H9 (cell line): ENCODE data around the gene TFEB. TPM values are rescaled to one million over a fixed set of nuclear protein-coding genes. Genes with fewer than 3 reads are reported as not detected.

Experiments used
- DNase-seq: peaks from one replicate; pipeline ENCODE4 v3.0.0-alpha.2; 2017
- H2AFZ ChIP-seq: one replicate; pipeline ENCODE4 v1.6.1; 2013; ENCODE audit warnings: mild to moderate bottlenecking, low read length, control low read depth, moderate library complexity
- H2AK5ac ChIP-seq: 2 replicates; pipeline ENCODE4 v1.6.1; 2013; ENCODE audit warnings: low read length, control low read depth, mixed read lengths; ENCODE audit not compliant: insufficient read length
- H2BK120ac ChIP-seq: one replicate; pipeline ENCODE4 v1.6.1; 2013; ENCODE audit warnings: low read depth, mild to moderate bottlenecking, low read length, control low read depth, inconsistent platforms; ENCODE audit not compliant: poor library complexity, severe bottlenecking
- H2BK12ac ChIP-seq: 2 replicates; pipeline ENCODE4 v1.6.1; 2013; ENCODE audit warnings: low read length, control low read depth, mixed read lengths, low read depth; ENCODE audit not compliant: insufficient read length
- H2BK15ac ChIP-seq: 2 replicates; pipeline ENCODE4 v1.6.1; 2013; ENCODE audit warnings: low read depth, low read length, control low read depth
- H2BK20ac ChIP-seq: one replicate; pipeline ENCODE4 v1.6.1; 2013; ENCODE audit warnings: low read depth, mild to moderate bottlenecking, low read length, control low read depth, inconsistent platforms; ENCODE audit not compliant: poor library complexity, severe bottlenecking
- H2BK5ac ChIP-seq: 2 replicates; pipeline ENCODE4 v1.6.1; 2013; ENCODE audit warnings: low read length, control low read depth, mixed read lengths; ENCODE audit not compliant: insufficient read length
- H3K14ac ChIP-seq: 2 replicates; pipeline ENCODE4 v1.6.1; 2013; ENCODE audit warnings: low read length, control low read depth; ENCODE audit not compliant: insufficient read depth
- H3K18ac ChIP-seq: 2 replicates; pipeline ENCODE4 v1.6.1; 2013; ENCODE audit warnings: low read depth, mild to moderate bottlenecking, mixed read lengths, low read length, control low read depth; ENCODE audit not compliant: insufficient read length
- H3K23ac ChIP-seq: 2 replicates; pipeline ENCODE4 v1.6.1; 2013; ENCODE audit warnings: low read length, control low read depth, mixed read lengths, low read depth; ENCODE audit not compliant: insufficient read length
- H3K23me2 ChIP-seq: 2 replicates; pipeline ENCODE4 v1.6.1; 2013; ENCODE audit warnings: low read depth, mild to moderate bottlenecking, mixed read lengths, low read length, control low read depth; ENCODE audit not compliant: insufficient read length, poor library complexity, severe bottlenecking
- H3K27ac ChIP-seq: 2 replicates; pipeline ENCODE4 v1.5.1; 2013; ENCODE audit warnings: low read length, control low read depth, mixed read lengths, low read depth; ENCODE audit not compliant: insufficient read length
- H3K27me3 ChIP-seq: 2 replicates; pipeline ENCODE4 v1.6.1; 2013; ENCODE audit warnings: low read length, control low read depth, inconsistent platforms; ENCODE audit not compliant: insufficient read depth
- H3K4ac ChIP-seq: 2 replicates; pipeline ENCODE4 v1.6.1; 2013; ENCODE audit warnings: low read depth, mild to moderate bottlenecking, control low read depth, inconsistent platforms, low read length, moderate library complexity
- H3K4me1 ChIP-seq: 2 replicates; pipeline ENCODE4 v1.6.1; 2013; ENCODE audit warnings: low read length, control low read depth, inconsistent platforms; ENCODE audit not compliant: insufficient read depth
- H3K4me2 ChIP-seq: 2 replicates; pipeline ENCODE4 v1.6.1; 2013; ENCODE audit warnings: low read length, control low read depth, mixed read lengths; ENCODE audit not compliant: insufficient read length, insufficient read depth
- H3K56ac ChIP-seq: 2 replicates; pipeline ENCODE4 v1.6.1; 2013; ENCODE audit warnings: low read depth, mild to moderate bottlenecking, mixed read lengths, low read length, control low read depth; ENCODE audit not compliant: insufficient read length
- H3K79me1 ChIP-seq: 2 replicates; pipeline ENCODE4 v1.6.1; 2013; ENCODE audit warnings: low read depth, mild to moderate bottlenecking, moderate library complexity, low read length, control low read depth, inconsistent platforms; ENCODE audit not compliant: insufficient read depth, poor library complexity, severe bottlenecking
- H3K79me2 ChIP-seq: 2 replicates; pipeline ENCODE4 v1.6.1; 2013; ENCODE audit warnings: low read length, control low read depth, inconsistent platforms; ENCODE audit not compliant: insufficient read depth
- H3K9ac ChIP-seq: 2 replicates; pipeline ENCODE4 v1.6.1; 2013; ENCODE audit warnings: low read length, control low read depth, mixed read lengths; ENCODE audit not compliant: insufficient read length; ENCODE audit errors: extremely low read depth
- H3K9me3 ChIP-seq: one replicate; pipeline ENCODE4 v1.6.1; 2013; ENCODE audit warnings: low read depth, low read length, inconsistent platforms; ENCODE audit not compliant: control insufficient read depth
- H3T11ph ChIP-seq: one replicate; pipeline ENCODE4 v1.6.1; 2013; ENCODE audit warnings: mild to moderate bottlenecking, low read length, control low read depth, inconsistent platforms
- H4K20me1 ChIP-seq: one replicate; pipeline ENCODE4 v1.6.1; 2013; ENCODE audit not compliant: control insufficient read depth, insufficient read length, insufficient read depth
- H4K5ac ChIP-seq: 2 replicates; pipeline ENCODE4 v1.6.1; 2013; ENCODE audit warnings: low read depth, mild to moderate bottlenecking, mixed read lengths, low read length, control low read depth; ENCODE audit not compliant: insufficient read length
- H4K8ac ChIP-seq: replicated peaks from 2 replicates; pipeline ENCODE4 v1.6.1; 2013; ENCODE audit warnings: low read length, control low read depth, mixed read lengths, low read depth; ENCODE audit not compliant: insufficient read length
- H4K91ac ChIP-seq: 2 replicates; pipeline ENCODE4 v1.6.1; 2013; ENCODE audit warnings: low read depth, mild to moderate bottlenecking, moderate library complexity, mixed read lengths, low read length, control low read depth; ENCODE audit not compliant: insufficient read length
- H3K27ac Mint-ChIP-seq, 3 experiments: 2 replicates in 2 of 3; 3 replicates in 1 of 3; pipeline ENCODE4 v1.8.0; 2020 to 2021; ENCODE audit warnings: mixed read lengths in 3 of 3, mild to moderate bottlenecking in 1 of 3, moderate library complexity in 1 of 3
- H3K27me3 Mint-ChIP-seq: 2 replicates; pipeline ENCODE4 v1.8.0; 2021; ENCODE audit warnings: low read depth, mild to moderate bottlenecking, moderate library complexity, mixed read lengths
- H3K36me3 Mint-ChIP-seq, 3 experiments: 2 replicates in 2 of 3; 3 replicates in 1 of 3; pipeline ENCODE4 v1.8.0; 2020 to 2021; ENCODE audit warnings: low read depth in 3 of 3, mixed read lengths in 3 of 3; ENCODE audit not compliant: insufficient read depth in 1 of 3
- H3K4me1 Mint-ChIP-seq, 2 experiments: 2 replicates each; pipeline ENCODE4 v1.8.0; 2020; ENCODE audit warnings: mixed read lengths in 2 of 2
- H3K4me3 Mint-ChIP-seq, 2 experiments: 2 replicates in 1 of 2; 3 replicates in 1 of 2; pipeline ENCODE4 v1.8.0; 2020 to 2021; ENCODE audit warnings: mild to moderate bottlenecking in 2 of 2, mixed read lengths in 2 of 2, moderate library complexity in 1 of 2
- H3K9me3 Mint-ChIP-seq, 2 experiments: 2 replicates in 1 of 2; 3 replicates in 1 of 2; pipeline ENCODE4 v1.8.0; 2020; ENCODE audit warnings: mild to moderate bottlenecking in 2 of 2, mixed read lengths in 2 of 2, moderate library complexity in 1 of 2
- CTCF ChIP-seq: fragments of 200-600 bp; sonication (generic); conservative IDR thresholded peaks from 3 replicates; pipeline ENCODE4 v1.8.0; 2021; ENCODE audit warnings: antibody characterized with exemption, mild to moderate bottlenecking
- WGBS: extraction: QIAGEN DNeasy Blood & Tissue Kit; methylation state at CpG from one replicate; pipeline ENCODE4 v1.1.7; 2013; ENCODE audit warnings: missing lambda C conversion rate, low lambda C conversion rate, mixed read lengths; ENCODE audit not compliant: insufficient read length; ENCODE audit errors: extremely low coverage; 5-methylcytosine and 5-hydroxymethylcytosine counted together
- total RNA-seq: library from RNA; stranded (reverse); gene quantifications from 2 replicates; pipeline ENCODE4 v1.2.1, GENCODE V29; 2021

The TFEB gene
- total RNA-seq, 1 experiment from 2014 or later, result 1.2 TPM

DNA sequence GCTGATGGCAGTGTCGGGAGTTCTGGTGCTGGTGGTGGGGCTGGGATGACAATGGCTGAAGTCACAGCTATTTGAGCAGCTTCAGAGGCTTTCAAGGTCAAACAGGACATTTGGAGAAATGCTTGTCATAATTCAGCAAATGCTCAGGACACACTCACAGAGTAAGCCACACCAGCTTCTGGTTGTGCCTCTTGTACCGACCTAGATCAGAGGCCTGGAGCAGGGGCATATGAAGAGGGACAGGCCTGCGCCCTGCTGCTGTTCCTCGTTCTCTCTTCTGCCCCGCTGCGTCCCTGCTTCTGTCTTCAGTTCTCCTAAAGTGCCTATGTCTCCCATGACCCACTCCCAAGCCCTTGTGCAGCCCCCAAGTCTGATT, 12.7 kb upstream of the TFEB start:
- Histone ChIP-seq H3K9me3 (no peaks in the 10 kb centered on the region), H3K9ac (no peak overlapping the region), H3K79me1 (no peaks in the 10 kb centered on the region), H2BK20ac (no peak overlapping the region), H3K4ac (no peak overlapping the region), H3K27ac (no peak overlapping the region), H2AFZ (no peak overlapping the region), H3K23ac (no peak overlapping the region), H3K4me1 (no peaks in the 10 kb centered on the region), H4K5ac (no peak overlapping the region), H2BK5ac (no peak overlapping the region), H3K79me2 (no peaks in the 10 kb centered on the region), H2BK120ac (no peak overlapping the region), H3K56ac (no peak overlapping the region), H2AK5ac (no peak overlapping the region), H3K27me3 (no peaks in the 10 kb centered on the region), H4K8ac (no peak overlapping the region), H3K14ac (no peak overlapping the region), H3T11ph (no peak overlapping the region), H4K20me1 (no peaks in the 10 kb centered on the region), H3K18ac (no peak overlapping the region), H2BK15ac (no peak overlapping the region), H3K4me2 (no peak overlapping the region), H3K23me2 (no peaks in the 10 kb centered on the region), H2BK12ac (no peak overlapping the region), H4K91ac (no peak overlapping the region)
- peak overlapping the region in 1 of 3 experiments; percentile 56; a peak in 1 of 7 replicates for H3K27ac Mint-ChIP-seq
- H3K4me3 Mint-ChIP-seq, result no peak overlapping the region
- no peaks in the 10 kb centered on the region for H3K9me3 Mint-ChIP-seq
- WGBS, result no CpG with 5 or more reads among the region's 6 CpGs
- peaks cover 11% of the 10 kb centered on the region for H3K27me3 Mint-ChIP-seq
- no peaks in the 10 kb centered on the region for H3K4me1 Mint-ChIP-seq
- TF ChIP-seq CTCF, result no peak
- DNase-seq, result no peak
- no peaks in the 10 kb centered on the region for H3K36me3 Mint-ChIP-seq
